Measurements from ENCODE around the gene LY86.
A peak's percentile ranks its signal among the peaks of the same experiment; 100 is the strongest.

The LY86 gene

GRCh38 chr6:6699741-6700367 is 111.3 kb downstream of the LY86 start:
- H3K4me3 ChIP-seq (ENCODE audit: low read depth, low read length) = no peak overlapping the region
- DNase-seq (ENCODE audit: low read depth) = peak; percentile 95
- peak; percentile 7 for TF ChIP-seq CTCF (conservative IDR thresholded peaks at IDR 0.05; ENCODE audit: low read depth, low read length)

- TF ChIP-seq CTCF (conservative IDR thresholded peaks at IDR 0.05; ENCODE audit: low read depth, low read length) = no peak
- no peak for DNase-seq (ENCODE audit: low read depth)
- no peak overlapping the region for H3K4me3 ChIP-seq (ENCODE audit: low read depth, low read length)
Observed at GRCh38 chr6:6700407-6701270, 112.1 kb downstream of the LY86 start.

- no peak overlapping the region for H3K4me3 ChIP-seq (ENCODE audit: low read depth, low read length)
- no peak for TF ChIP-seq CTCF (conservative IDR thresholded peaks at IDR 0.05; ENCODE audit: low read depth, low read length)
- DNase-seq (ENCODE audit: low read depth) = no peak
Observed at GRCh38 chr6:6701864-6702263, 113.3 kb downstream of the LY86 start.

GRCh38 chr6:6703699-6704098 is 115.2 kb downstream of the LY86 start:
- H3K4me3 ChIP-seq (ENCODE audit: low read depth, low read length) = no peak overlapping the region
- no peak for DNase-seq (ENCODE audit: low read depth)
- TF ChIP-seq CTCF (conservative IDR thresholded peaks at IDR 0.05; ENCODE audit: low read depth, low read length) = no peak

All from choroid plexus epithelial cell (primary cell).